ENCODE data around the gene S100A5.

The S100A5 gene

DNA sequence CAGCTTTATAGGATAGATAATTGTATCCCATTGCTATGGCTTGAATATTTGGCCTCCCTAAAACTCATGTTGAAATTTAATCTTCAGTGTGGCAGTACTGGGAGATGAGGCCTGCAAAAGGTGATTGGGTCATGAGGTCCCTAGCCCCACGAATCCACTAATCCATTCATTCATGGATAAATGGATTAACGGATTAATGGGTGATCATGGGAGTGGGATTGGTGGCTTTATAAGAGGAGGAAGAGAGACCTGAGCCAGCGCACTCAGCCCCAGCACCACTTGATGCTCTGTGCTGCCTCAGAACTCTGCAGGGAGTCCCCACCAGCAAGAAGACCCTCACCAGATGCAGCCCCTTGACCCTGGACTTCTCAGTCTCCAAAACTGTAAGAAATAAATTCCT, 37.0 kb downstream of the S100A5 start:
- DNase-seq, result no peak

DNA sequence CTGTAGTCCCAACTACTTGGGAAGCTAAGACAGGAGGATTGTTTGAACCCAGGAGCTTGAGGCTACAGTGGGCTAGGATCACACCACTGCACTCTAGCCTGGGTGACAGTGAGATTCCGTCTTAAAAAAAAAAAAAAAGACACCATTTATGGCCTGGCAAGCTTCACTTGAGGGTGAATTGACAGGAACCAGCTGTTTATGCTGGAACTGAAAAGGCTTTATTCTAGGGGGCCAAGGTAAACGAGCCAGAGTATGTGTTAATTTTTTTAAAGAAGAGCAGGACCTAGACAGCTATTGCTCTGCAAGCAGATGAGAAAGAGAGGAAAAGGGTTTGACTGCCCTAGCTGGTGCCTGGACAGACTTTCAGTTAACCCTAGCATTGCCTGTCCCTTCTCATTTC, 42.0 kb downstream of the S100A5 start:
- no peak for DNase-seq

DNA sequence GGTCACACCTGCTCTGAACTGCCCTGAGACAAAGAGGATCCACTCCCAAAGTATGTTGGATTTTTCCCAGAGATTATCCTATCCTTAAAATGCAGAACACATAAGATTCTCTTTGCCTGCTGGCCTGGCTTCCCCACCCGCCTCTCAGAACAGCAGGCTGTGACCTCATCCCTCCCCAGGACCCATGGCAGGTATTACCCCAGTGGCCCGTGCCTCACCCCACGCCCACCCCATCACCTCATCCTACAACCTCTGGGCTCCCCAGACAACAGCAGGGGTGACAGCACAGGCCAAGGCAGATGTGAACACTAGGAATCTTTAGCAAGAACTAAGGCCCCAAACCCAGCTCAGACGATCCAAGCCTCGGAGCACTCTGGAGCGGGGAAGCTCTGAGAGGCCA, 45.2 kb downstream of the S100A5 start:
- DNase-seq, result no peak

GRCh38 chr1:153494976-153495535, 45.7 kb downstream of the S100A5 start:
- DNase-seq, result peak; percentile 60

DNA sequence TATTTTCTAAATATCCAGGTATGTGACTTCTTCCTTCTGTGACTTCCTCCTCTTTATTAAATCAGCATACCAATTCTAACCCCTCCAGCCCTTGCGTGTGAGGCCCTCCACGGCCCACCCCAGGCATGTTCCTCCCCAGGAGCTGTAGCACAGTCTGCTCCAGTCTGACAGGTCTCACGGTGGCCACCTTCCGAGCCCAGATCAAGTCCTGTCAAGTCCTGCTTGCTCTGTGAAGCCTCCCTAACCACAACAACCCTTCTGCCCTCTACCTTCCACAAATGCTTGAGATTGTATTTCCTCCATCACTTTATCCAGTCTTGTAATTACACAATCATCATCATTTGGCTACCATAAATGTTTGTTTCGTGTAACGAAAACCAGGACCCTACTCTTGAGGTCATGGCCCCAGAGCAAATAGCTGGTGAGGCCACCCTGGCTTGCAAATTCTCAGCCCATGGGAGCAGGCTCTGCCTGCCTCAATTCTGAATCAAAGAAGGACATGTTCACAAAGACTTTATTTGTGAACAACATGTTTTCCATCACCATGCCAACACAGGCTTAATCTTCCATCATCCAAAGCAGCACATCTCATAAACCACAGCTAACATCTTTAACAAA, 47.3 kb downstream of the S100A5 start:
- no peak for DNase-seq

DNA sequence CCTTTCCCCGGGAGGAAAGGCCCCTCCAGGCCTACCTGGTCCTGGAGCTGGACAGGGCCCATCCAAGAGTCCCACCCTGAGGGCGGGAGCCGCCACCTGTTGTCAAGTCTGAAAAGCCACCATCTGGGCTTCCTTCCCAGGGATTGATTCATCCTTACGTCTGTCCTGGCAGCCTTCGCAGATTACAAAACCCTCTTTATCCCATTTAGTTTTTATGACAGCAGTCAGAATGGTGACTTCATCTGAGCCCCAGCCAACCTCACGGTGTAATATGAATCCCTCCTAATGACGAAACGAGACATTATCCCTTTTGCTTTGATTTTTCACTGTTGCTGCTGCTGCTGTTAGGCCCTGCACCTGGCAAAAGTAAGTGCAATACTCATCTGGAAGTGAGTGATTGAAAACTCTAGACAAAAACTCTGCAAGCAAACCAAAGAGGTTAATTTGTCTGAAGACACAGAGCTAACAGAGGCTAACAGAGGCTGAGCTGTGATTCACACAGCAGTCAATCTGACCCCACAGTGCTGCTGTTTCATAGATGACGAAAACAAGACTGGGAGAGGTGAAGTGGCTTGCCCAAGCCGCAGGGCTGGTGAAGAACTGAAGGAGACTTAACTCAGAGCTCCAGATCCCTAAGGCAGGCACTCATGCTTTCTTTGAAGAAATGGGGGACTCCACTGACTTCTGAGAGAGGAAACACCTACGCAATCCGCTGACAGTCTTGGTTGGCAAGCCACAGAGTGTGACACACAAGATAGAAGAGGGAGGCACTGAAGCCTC, 50.3 kb downstream of the S100A5 start:
- DNase-seq, result no peak

- DNase-seq, result no peak
These were observed 52.0 kb downstream of the S100A5 start for GRCh38 chr1:153488731-153489130.

- no peak for DNase-seq
These were observed 53.0 kb downstream of the S100A5 start for GRCh38 chr1:153487707-153488106.

All from CD4-positive, alpha-beta T cell treated with Interleukin-15 for 1 hour (primary cell).